Liver (tissue), 10 donors: Measurements from ENCODE around the gene COL26A1. TPM values are rescaled to one million over a fixed set of nuclear protein-coding genes. Genes with fewer than 3 reads are reported as not detected.

Source experiments
- DNase-seq: peaks from one replicate; pipeline ENCODE4 v3.0.0-alpha.2; 2017; ENCODE audit warnings: low spot score
- H3K27ac ChIP-seq, 2 donors: one replicate each; pipeline ENCODE4 v1.7.0; 2013; ENCODE audit warnings: inconsistent platforms in 2 of 2, low read length in 2 of 2, control low read depth in 1 of 2, low read depth in 1 of 2, mild to moderate bottlenecking in 1 of 2
- H3K27me3 ChIP-seq, 4 donors: one replicate each; pipeline versions ENCODE4 v1.6.1 to v1.7.0; 2013; ENCODE audit warnings: low read length in 3 of 4, inconsistent platforms in 1 of 4, mild to moderate bottlenecking in 1 of 4, moderate library complexity in 1 of 4; ENCODE audit not compliant: control insufficient read depth in 4 of 4, insufficient read depth in 4 of 4
- H3K36me3 ChIP-seq, 4 donors: one replicate each; pipeline versions ENCODE4 v1.6.1 to v1.7.0; 2013; ENCODE audit warnings: low read length in 3 of 4, mild to moderate bottlenecking in 3 of 4, low read depth in 1 of 4, moderate library complexity in 1 of 4; ENCODE audit not compliant: control insufficient read depth in 4 of 4, insufficient read depth in 3 of 4
- H3K4me1 ChIP-seq, 4 donors: one replicate each; pipeline versions ENCODE4 v1.6.1 to v1.7.0; 2013; ENCODE audit warnings: low read length in 3 of 4, mild to moderate bottlenecking in 3 of 4, moderate library complexity in 1 of 4; ENCODE audit not compliant: control insufficient read depth in 4 of 4, insufficient read depth in 4 of 4
- H3K4me3 ChIP-seq, 3 donors: one replicate each; pipeline versions ENCODE4 v1.6.1 to v1.7.0; 2013; ENCODE audit warnings: low read length in 3 of 3, control low read depth in 1 of 3, low read depth in 1 of 3, mild to moderate bottlenecking in 1 of 3
- H3K9ac ChIP-seq, 2 donors: one replicate each; pipeline ENCODE4 v1.7.0; 2013; ENCODE audit warnings: low read length in 2 of 2, mild to moderate bottlenecking in 2 of 2, moderate library complexity in 2 of 2, control low read depth in 1 of 2, low read depth in 1 of 2
- H3K9me3 ChIP-seq, 4 donors: one replicate each; pipeline versions ENCODE4 v1.6.1 to v1.7.0; 2013; ENCODE audit warnings: low read length in 3 of 4; ENCODE audit not compliant: control insufficient read depth in 4 of 4
- EGR1 ChIP-seq, 2 donors: IDR thresholded peaks; 2 replicates each; pipeline ENCODE4 v1.6.1; 2016 to 2018; ENCODE audit warnings: antibody characterized with exemption in 2 of 2, low read depth in 2 of 2
- FOXA1 ChIP-seq: IDR thresholded peaks from 2 replicates; pipeline ENCODE4 v1.6.1; 2016; ENCODE audit warnings: antibody characterized with exemption
- FOXA2 ChIP-seq: IDR thresholded peaks from 2 replicates; pipeline ENCODE4 v1.6.1; 2016; ENCODE audit warnings: antibody characterized with exemption
- GABPA ChIP-seq, 2 donors: IDR thresholded peaks in 1 of 2; conservative IDR thresholded peaks in 1 of 2; 2 replicates each; pipeline ENCODE4 v1.6.1; 2016; ENCODE audit warnings: antibody characterized with exemption in 2 of 2, mild to moderate bottlenecking in 1 of 2, moderate library complexity in 1 of 2
- HNF4A ChIP-seq, 2 donors: conservative IDR thresholded peaks; 2 replicates each; pipeline ENCODE4 v1.6.1; 2016; ENCODE audit warnings: antibody characterized with exemption in 2 of 2, mild to moderate bottlenecking in 2 of 2
- HNF4G ChIP-seq: IDR thresholded peaks from 2 replicates; pipeline ENCODE4 v1.6.1; 2016; ENCODE audit warnings: antibody characterized with exemption
- RAD21 ChIP-seq, 2 donors: IDR thresholded peaks; 2 replicates each; pipeline ENCODE4 v1.6.1; 2016; ENCODE audit warnings: antibody characterized with exemption in 2 of 2, mild to moderate bottlenecking in 2 of 2
- SP1 ChIP-seq: IDR thresholded peaks from 2 replicates; pipeline ENCODE4 v1.6.1; 2018; ENCODE audit warnings: antibody characterized with exemption, mild to moderate bottlenecking
- TAF1 ChIP-seq: conservative IDR thresholded peaks from 2 replicates; pipeline ENCODE4 v1.6.1; 2016; ENCODE audit warnings: antibody characterized with exemption, mild to moderate bottlenecking
- YY1 ChIP-seq: IDR thresholded peaks from 2 replicates; pipeline ENCODE4 v1.6.1; 2016; ENCODE audit warnings: antibody characterized with exemption, mild to moderate bottlenecking
- WGBS: extraction: QIAGEN DNeasy Blood & Tissue Kit; methylation state at CpG from one replicate; pipeline ENCODE4 v1.1.7; 2013; 5-methylcytosine and 5-hydroxymethylcytosine counted together
- polyA plus RNA-seq, 2 donors: library from polyadenylated mRNA; stranded (reverse) in 1 of 2; unstranded in 1 of 2; fragments of 200-250 nt in 1 of 2; fragments of >200 nt in 1 of 2; fragmentation: Nextera tagmentation in 1 of 2; extraction: Ambion mirVana in 1 of 2; gene quantifications; one replicate each; pipeline versions ENCODE4 v1.2.1 to v1.2.3, GENCODE V29; 2013 to 2015
- small RNA-seq: library from RNA; depleted of rRNA; stranded (forward); fragments of <200 nt; gene quantifications from one replicate; pipeline ENCODE3, GENCODE V24; 2014
- total RNA-seq, 2 donors: library from RNA; depleted of rRNA; stranded (reverse); fragments of >200 nt; gene quantifications; one replicate each; pipeline ENCODE4 v1.2.3, GENCODE V29; 2014
- TF ChIP-seq, protein P1 (sequence below): fragments of 150-350 bp; IDR thresholded peaks from 2 replicates; pipeline ENCODE4 v1.5.1; 2017; ENCODE audit warnings: improper control_type of control experiment, low read depth, low read length; ENCODE audit not compliant: missing input control
- TF ChIP-seq, protein P2 (sequence below): IDR thresholded peaks from 2 replicates; pipeline ENCODE4 v1.6.1; 2016; ENCODE audit warnings: antibody characterized with exemption
- TF ChIP-seq, protein P3 (sequence below): IDR thresholded peaks from 2 replicates; pipeline ENCODE4 v1.6.1; 2016; ENCODE audit warnings: antibody characterized with exemption, mild to moderate bottlenecking
- donor health status: healthy.
- donor health status: healthy.
- donor health status: healthy.
- donor health status: healthy.
- donor health status: healthy.

Gene COL26A1
- total and polyA plus RNA-seq, 4 donors = 0.76 to 1.8 (median 0.96) TPM

DNA sequence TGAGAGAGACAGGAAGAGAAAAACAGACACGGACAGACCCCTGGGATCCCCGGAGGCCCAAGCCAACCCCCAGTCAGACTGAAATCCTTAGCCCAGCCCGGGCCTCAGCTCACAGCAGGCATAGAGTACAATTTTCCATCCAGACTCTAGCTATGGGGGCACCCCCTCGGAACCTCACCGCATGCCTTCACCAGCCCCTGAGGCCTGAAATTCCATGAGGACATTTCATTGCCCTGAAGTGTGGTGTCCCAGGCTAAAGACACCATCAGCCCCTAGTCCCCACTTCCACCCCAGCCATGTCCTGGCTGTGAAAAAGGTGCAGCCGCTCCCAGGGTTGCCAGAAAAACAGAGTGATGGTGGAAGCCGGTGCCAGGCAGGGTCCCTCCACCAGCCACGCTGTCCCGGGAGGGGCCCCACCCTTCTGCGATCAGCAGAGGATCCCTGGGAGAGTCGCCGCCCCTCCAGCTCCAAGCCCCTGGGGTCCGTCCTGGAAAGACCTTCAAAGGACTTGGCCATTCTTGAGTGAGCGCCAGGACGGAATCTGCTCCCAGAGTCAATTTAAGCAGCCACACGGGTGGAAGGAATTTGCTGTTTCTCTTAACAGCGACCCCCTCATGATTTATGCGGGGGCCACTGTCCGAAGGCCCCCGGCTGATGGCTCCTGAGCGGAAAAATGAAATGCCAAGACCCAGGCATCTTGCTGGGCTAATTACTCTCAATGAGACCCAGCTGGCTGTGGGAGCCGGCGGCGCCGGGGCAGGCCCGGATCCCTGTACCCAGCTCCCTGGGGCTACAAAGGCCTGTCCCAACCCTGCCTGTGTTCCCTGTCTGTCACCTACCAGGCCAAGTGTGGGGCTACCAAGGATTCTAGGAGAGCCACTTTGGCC, 243.2 kb downstream of the COL26A1 start:
- WGBS = 89% methylated on average over 26 of the region's 26 CpGs
- Histone ChIP-seq H3K4me1 (peaks cover 0 to 3% (median under 1%) of the 10 kb centered on the region in 4 donors), H3K27me3 (no peaks in the 10 kb centered on the region), H3K9ac (no peak overlapping the region), H3K4me3 (no peak overlapping the region), H3K9me3 (no peaks in the 10 kb centered on the region), H3K36me3 (no peaks in the 10 kb centered on the region), H3K27ac (no peak overlapping the region)
- TF ChIP-seq FOXA1 = no peak
- TF ChIP-seq HNF4A (conservative IDR thresholded peaks at IDR 0.05) = no peak
- TF ChIP-seq GABPA (IDR thresholded peaks at IDR 0.05 in 1 of 2, conservative IDR thresholded peaks at IDR 0.05 in 1 of 2) = no peak
- TF ChIP-seq, protein P1, sequence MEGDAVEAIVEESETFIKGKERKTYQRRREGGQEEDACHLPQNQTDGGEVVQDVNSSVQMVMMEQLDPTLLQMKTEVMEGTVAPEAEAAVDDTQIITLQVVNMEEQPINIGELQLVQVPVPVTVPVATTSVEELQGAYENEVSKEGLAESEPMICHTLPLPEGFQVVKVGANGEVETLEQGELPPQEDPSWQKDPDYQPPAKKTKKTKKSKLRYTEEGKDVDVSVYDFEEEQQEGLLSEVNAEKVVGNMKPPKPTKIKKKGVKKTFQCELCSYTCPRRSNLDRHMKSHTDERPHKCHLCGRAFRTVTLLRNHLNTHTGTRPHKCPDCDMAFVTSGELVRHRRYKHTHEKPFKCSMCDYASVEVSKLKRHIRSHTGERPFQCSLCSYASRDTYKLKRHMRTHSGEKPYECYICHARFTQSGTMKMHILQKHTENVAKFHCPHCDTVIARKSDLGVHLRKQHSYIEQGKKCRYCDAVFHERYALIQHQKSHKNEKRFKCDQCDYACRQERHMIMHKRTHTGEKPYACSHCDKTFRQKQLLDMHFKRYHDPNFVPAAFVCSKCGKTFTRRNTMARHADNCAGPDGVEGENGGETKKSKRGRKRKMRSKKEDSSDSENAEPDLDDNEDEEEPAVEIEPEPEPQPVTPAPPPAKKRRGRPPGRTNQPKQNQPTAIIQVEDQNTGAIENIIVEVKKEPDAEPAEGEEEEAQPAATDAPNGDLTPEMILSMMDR = no peak
- TF ChIP-seq, protein P2, sequence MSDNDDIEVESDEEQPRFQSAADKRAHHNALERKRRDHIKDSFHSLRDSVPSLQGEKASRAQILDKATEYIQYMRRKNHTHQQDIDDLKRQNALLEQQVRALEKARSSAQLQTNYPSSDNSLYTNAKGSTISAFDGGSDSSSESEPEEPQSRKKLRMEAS = no peak
- no peak for TF ChIP-seq RAD21 (IDR thresholded peaks at IDR 0.05)
- no peak for TF ChIP-seq HNF4G
- TF ChIP-seq EGR1 (IDR thresholded peaks at IDR 0.05; ENCODE audit: low read depth in 2 of 2) = no peak
- no peak for TF ChIP-seq YY1
- DNase-seq = no peak

DNA sequence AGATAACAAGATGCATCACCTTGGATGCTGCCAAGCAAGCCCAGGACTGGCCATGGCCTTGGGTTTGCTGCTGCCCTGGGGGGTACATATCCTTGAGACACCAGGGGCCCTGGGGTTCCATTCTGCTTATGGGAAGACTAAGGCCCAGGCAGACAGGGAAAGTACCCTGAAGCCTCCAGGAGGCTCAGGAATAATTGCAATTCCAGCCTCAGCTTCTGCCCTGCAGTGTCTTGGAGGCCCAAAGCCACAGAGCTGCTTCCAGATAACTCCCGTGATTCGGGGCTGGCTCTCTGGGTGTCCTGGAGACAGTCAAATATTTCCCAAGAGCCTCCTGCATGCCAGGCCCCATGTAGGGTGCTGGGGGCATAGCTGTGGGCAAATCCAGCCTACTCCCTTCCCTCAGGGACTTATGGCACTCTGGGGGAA, 243.8 kb downstream of the COL26A1 start:
- WGBS = 84% methylated on average over 2 of the region's 2 CpGs
- Histone ChIP-seq H3K4me1 (peaks cover 0 to 3% (median under 1%) of the 10 kb centered on the region in 4 donors), H3K36me3 (no peaks in the 10 kb centered on the region), H3K9me3 (no peaks in the 10 kb centered on the region), H3K9ac (no peak overlapping the region), H3K4me3 (no peak overlapping the region), H3K27ac (no peak overlapping the region), H3K27me3 (no peaks in the 10 kb centered on the region)
- no peak for TF ChIP-seq GABPA (IDR thresholded peaks at IDR 0.05 in 1 of 2, conservative IDR thresholded peaks at IDR 0.05 in 1 of 2)
- TF ChIP-seq, protein P2 = no peak
- no peak for TF ChIP-seq TAF1
- TF ChIP-seq HNF4A (conservative IDR thresholded peaks at IDR 0.05) = no peak
- TF ChIP-seq, protein P3, sequence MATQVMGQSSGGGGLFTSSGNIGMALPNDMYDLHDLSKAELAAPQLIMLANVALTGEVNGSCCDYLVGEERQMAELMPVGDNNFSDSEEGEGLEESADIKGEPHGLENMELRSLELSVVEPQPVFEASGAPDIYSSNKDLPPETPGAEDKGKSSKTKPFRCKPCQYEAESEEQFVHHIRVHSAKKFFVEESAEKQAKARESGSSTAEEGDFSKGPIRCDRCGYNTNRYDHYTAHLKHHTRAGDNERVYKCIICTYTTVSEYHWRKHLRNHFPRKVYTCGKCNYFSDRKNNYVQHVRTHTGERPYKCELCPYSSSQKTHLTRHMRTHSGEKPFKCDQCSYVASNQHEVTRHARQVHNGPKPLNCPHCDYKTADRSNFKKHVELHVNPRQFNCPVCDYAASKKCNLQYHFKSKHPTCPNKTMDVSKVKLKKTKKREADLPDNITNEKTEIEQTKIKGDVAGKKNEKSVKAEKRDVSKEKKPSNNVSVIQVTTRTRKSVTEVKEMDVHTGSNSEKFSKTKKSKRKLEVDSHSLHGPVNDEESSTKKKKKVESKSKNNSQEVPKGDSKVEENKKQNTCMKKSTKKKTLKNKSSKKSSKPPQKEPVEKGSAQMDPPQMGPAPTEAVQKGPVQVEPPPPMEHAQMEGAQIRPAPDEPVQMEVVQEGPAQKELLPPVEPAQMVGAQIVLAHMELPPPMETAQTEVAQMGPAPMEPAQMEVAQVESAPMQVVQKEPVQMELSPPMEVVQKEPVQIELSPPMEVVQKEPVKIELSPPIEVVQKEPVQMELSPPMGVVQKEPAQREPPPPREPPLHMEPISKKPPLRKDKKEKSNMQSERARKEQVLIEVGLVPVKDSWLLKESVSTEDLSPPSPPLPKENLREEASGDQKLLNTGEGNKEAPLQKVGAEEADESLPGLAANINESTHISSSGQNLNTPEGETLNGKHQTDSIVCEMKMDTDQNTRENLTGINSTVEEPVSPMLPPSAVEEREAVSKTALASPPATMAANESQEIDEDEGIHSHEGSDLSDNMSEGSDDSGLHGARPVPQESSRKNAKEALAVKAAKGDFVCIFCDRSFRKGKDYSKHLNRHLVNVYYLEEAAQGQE = no peak
- no peak for TF ChIP-seq FOXA2
- TF ChIP-seq SP1 = no peak
- DNase-seq = no peak

Small RNA genes lying within 50 kb of the gene (small RNA-seq; reads per million reads assigned to genes)
- gene AC004965.1 = not detected

Other genes starting within 250 kb of the COL26A1 start
- gene SERPINE1, start 235.8 kb upstream of the COL26A1 start, total RNA-seq = 10 to 100 TPM in 1 of 2 donors, under 1 TPM in 1; 0.93 to 10.2 TPM
- 10 to 100 TPM in 1 of 2 donors, 1 to 10 TPM in 1; 5.8 to 18.6 TPM for gene SERPINE1, start 235.8 kb upstream of the COL26A1 start, polyA plus RNA-seq
- 10 to 100 TPM; 20.9 to 23.1 TPM for gene AP1S1, start 208.4 kb upstream of the COL26A1 start, total RNA-seq
- gene AP1S1, start 208.4 kb upstream of the COL26A1 start, polyA plus RNA-seq = 10 to 100 TPM; 13.8 to 25.7 TPM
- gene VGF, start 197.3 kb upstream of the COL26A1 start, total RNA-seq = not detected
- not detected for gene VGF, start 197.3 kb upstream of the COL26A1 start, polyA plus RNA-seq
- gene NAT16, start 182.6 kb upstream of the COL26A1 start, total RNA-seq = not detected
- gene NAT16, start 182.6 kb upstream of the COL26A1 start, polyA plus RNA-seq = not detected
- 1 to 10 TPM; 1.8 to 4.2 TPM for gene MOGAT3, start 161.8 kb upstream of the COL26A1 start, total RNA-seq
- 1 to 10 TPM; 3.3 to 7.9 TPM for gene MOGAT3, start 161.8 kb upstream of the COL26A1 start, polyA plus RNA-seq
- gene PLOD3, start 145.3 kb upstream of the COL26A1 start, total RNA-seq = 10 to 100 TPM; 19.4 to 32.1 TPM
- gene PLOD3, start 145.3 kb upstream of the COL26A1 start, polyA plus RNA-seq = 10 to 100 TPM; 23.2 to 42.9 TPM
- gene ZNHIT1, start 144.7 kb upstream of the COL26A1 start, total RNA-seq = 10 to 100 TPM; 52.7 to 74.9 TPM
- gene ZNHIT1, start 144.7 kb upstream of the COL26A1 start, polyA plus RNA-seq = 100 to 1,000 TPM; 110 to 149 TPM
- 10 to 100 TPM in 1 of 2 donors, 1 to 10 TPM in 1; 5.2 to 12.4 TPM for gene CLDN15, start 125.1 kb upstream of the COL26A1 start, total RNA-seq
- gene CLDN15, start 125.1 kb upstream of the COL26A1 start, polyA plus RNA-seq = 1 to 10 TPM; 3.7 to 4.0 TPM
- gene FIS1, start 117.8 kb upstream of the COL26A1 start, total RNA-seq = 100 to 1,000 TPM; 112 to 133 TPM
- gene FIS1, start 117.8 kb upstream of the COL26A1 start, polyA plus RNA-seq = 100 to 1,000 TPM; 177 to 192 TPM
- 1 to 10 TPM; 5.5 to 6.6 TPM for gene IFT22, start 41.1 kb upstream of the COL26A1 start, total RNA-seq
- gene IFT22, start 41.1 kb upstream of the COL26A1 start, polyA plus RNA-seq = 1 to 10 TPM; 8.5 to 9.4 TPM